Fibroblast of mammary gland (primary cell): ENCODE measurements around the gene HNMT.
A peak's percentile ranks its signal among the peaks of the same experiment; 100 is the strongest.
"Not testable (repeated sequence)": the region's sequence is repeated elsewhere in the genome, so short reads cannot be mapped to it uniquely, and the experiment has no call there.

Experiments used
- DNase-seq: peaks from one replicate; pipeline ENCODE4 v3.0.0-alpha.2; 2010; ENCODE audit warnings: low read depth
- H3K4me3 ChIP-seq: 2 replicates; pipeline ENCODE4 v1.5.1; 2011; ENCODE audit warnings: low read depth, mild to moderate bottlenecking, low read length, moderate library complexity; ENCODE audit not compliant: control insufficient read depth
- CTCF ChIP-seq: conservative IDR thresholded peaks from 2 replicates; pipeline ENCODE4 v1.5.1; 2011; ENCODE audit warnings: low read depth, low read length, inconsistent platforms; ENCODE audit not compliant: control insufficient read depth, insufficient read depth

HNMT gene

DNA sequence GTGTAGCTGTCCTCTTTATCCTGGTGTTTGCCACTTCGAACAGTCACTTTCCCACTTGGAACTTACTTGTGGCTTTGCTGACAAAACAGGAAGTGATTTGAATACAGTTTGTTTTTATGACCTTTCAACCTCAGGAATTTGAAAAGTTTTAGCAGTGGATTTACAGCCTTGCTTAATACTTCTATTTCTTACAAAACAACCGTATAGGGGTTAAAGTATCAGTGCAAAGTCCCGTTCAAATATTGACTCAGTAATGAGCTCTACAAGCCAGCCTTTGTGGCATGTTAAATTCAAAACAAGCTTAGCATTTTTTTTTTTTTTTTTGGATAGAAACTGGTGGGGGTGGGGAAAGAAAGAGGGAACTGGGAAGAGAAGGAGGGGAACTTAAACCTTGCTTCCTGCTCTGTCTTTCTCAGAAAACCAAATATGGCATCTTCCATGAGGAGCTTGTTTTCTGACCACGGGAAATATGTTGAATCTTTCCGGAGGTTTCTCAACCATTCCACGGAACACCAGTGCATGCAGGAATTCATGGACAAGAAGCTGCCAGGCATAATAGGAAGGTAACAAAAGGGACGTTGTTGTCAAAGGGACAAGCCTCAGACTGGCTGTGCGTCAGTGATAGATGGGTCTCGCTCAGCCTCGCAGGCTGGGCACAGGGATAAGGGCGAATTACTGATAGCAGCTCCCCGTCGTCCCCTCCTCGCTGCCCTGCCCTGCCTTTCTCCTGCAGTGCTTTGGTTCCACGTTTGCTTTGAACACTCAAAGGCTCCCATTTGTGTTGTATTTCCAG lies at the start of gene HNMT:
TSS of gene HNMT (plus strand) at position 408 of the 793 bp plus-strand sequence. CDS start at position 427, 19 bp downstream.
- DNase-seq: peak; percentile 80
- H3K4me3 ChIP-seq: peak within 1 kb of the TSS; percentile 58
- no peak for TF ChIP-seq CTCF

DNA sequence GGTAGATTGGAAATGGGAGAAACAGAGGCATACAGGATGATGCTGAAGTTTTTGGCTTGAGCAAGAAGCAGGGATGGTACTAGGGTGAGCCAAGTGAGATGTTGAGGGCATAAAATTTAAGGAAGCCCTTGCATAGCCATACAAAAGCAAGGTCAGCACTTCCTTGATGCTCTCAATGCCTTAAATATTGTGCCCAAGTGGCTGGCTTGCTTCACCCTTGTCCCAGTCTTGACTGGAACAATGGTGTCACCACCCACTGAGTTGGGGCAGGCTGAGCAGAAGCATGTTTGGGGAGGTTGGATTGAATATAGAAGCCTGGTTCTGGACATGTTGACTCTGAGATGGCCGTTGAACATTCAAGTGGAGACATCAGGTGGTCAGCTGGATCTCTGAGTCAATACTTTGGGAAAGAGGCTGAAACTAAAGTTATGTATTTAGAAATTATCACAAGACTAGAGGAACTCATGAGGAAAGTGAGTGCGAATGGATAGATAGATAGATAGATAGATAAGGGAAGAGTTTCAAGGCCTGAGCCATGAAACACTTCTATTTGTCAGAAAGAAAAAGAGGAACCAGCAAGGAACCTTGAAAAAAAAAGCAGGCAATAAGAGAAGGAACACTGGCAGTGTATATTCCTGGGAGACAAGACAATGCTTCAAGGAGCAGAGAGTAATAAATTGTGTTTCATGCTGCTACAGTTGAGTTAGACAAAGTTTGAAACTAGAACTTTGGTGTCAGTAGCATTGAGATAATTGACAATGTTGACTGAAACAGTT lies 43.0 kb upstream of the HNMT start:
- TF ChIP-seq CTCF: no peak
- H3K4me3 ChIP-seq: no peak overlapping the region
- DNase-seq: no peak

DNA sequence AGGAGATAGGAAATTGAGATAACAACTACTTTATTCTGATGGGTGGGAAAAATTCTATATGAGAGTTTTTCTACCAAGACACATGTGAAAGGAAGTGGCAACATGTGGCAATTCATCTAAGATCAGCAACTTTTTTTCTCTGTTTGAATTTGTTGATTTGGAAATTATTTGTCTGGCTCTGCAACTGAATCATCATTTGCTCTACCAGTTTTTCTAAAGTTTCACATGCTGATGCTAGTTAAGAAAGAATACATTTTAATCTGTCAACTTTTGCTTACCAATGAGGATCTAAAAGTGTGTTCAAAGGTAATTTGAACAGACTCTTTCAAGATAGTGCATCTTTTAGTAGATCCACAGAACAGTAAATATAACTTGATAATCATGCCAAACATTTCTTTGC lies 42.1 kb upstream of the HNMT start:
- DNase-seq, H3K4me3 ChIP-seq: not testable (repeated sequence)

GRCh38 chr2:137924019-137924418 lies 40.3 kb upstream of the HNMT start:
- no peak for DNase-seq
- no peak overlapping the region for H3K4me3 ChIP-seq
- TF ChIP-seq CTCF: no peak

GRCh38 chr2:137925599-137925998 lies 38.7 kb upstream of the HNMT start:
- DNase-seq: no peak
- H3K4me3 ChIP-seq: no peak overlapping the region
- TF ChIP-seq CTCF: no peak

GRCh38 chr2:137927846-137928245 lies 36.4 kb upstream of the HNMT start:
- TF ChIP-seq CTCF: no peak
- no peak for DNase-seq
- H3K4me3 ChIP-seq: no peak overlapping the region

GRCh38 chr2:137928547-137929518 lies 35.4 kb upstream of the HNMT start:
- no peak for TF ChIP-seq CTCF
- H3K4me3 ChIP-seq: no peak overlapping the region
- peak; percentile 53 for DNase-seq
